Suprapubic skin (tissue), 4 donors: Measurements from ENCODE around the gene CES2. TPM values are rescaled to one million over a fixed set of nuclear protein-coding genes. Genes with fewer than 3 reads are reported as not detected.

Experiments
- DNase-seq, 2 donors: peaks; one replicate each; pipeline ENCODE4 v3.0.0-alpha.2; 2019; ENCODE audit warnings: low spot score in 2 of 2
- H3K27ac ChIP-seq: fragments of 200-600 bp; sonication (generic); one replicate; pipeline ENCODE4 v1.5.1; 2019
- H3K27me3 ChIP-seq: fragments of 200-600 bp; sonication (generic); one replicate; pipeline ENCODE4 v1.5.1; 2019
- H3K36me3 ChIP-seq: fragments of 200-600 bp; sonication (generic); one replicate; pipeline ENCODE4 v1.5.1; 2019
- H3K4me1 ChIP-seq: fragments of 200-600 bp; sonication (generic); one replicate; pipeline ENCODE4 v1.5.1; 2019
- H3K4me3 ChIP-seq: fragments of 200-600 bp; sonication (generic); one replicate; pipeline ENCODE4 v1.5.1; 2019; ENCODE audit warnings: mild to moderate bottlenecking
- H3K9me3 ChIP-seq: fragments of 200-600 bp; sonication (generic); one replicate; pipeline ENCODE4 v1.5.1; 2019
- CTCF ChIP-seq, 2 donors: fragments of 200-600 bp in 1 of 2; fragments of 450-650 bp in 1 of 2; sonication (generic) in 1 of 2; IDR thresholded peaks; one replicate each; pipeline ENCODE4 v1.5.1; 2016 to 2019; ENCODE audit warnings: antibody characterized with exemption in 2 of 2, mild to moderate bottlenecking in 1 of 2, moderate library complexity in 1 of 2
- EP300 ChIP-seq: sonication (generic); formaldehyde crosslinking; IDR thresholded peaks from one replicate; pipeline ENCODE4 v1.6.1; 2017; ENCODE audit warnings: antibody characterized with exemption
- POLR2A ChIP-seq, 2 donors: fragments of 450-650 bp; IDR thresholded peaks; one replicate each; pipeline ENCODE4 v1.6.1; 2017; ENCODE audit warnings: antibody characterized with exemption in 2 of 2, mild to moderate bottlenecking in 2 of 2, moderate library complexity in 2 of 2
- POLR2AphosphoS5 ChIP-seq, 3 donors: sonication (generic); formaldehyde crosslinking; IDR thresholded peaks; one replicate each; pipeline ENCODE4 v1.6.1; 2017; ENCODE audit warnings: antibody characterized with exemption in 3 of 3
- WGBS: methylation state at CpG from one replicate; pipeline ENCODE4 v1.1.5; 2018; 5-methylcytosine and 5-hydroxymethylcytosine counted together
- total RNA-seq, 4 donors: library from RNA; depleted of rRNA; stranded (reverse); fragments of >200 nt; gene quantifications; one replicate each; pipeline ENCODE4 v1.1.0, GENCODE V29; 2016

The CES2 gene
- total RNA-seq, 4 donors from 2014 or later, result 33.6 to 56.0 (median 42.3) TPM

GRCh38 chr16:66961065-66961744 is 25.9 kb downstream of the CES2 start, which contains the start of gene CES3:
TSS of gene CES3 (plus strand) at chr16:66961266. CDS start at chr16:66961308, 42 bp downstream.
- H3K27ac ChIP-seq, result no peak within 1 kb of the TSS
- no peaks in the 10 kb centered on the region for H3K27me3 ChIP-seq
- TF ChIP-seq EP300 (no peak), CTCF (IDR thresholded peaks at IDR 0.05) (peak; percentile 23 to 72)
- no peaks in the 10 kb centered on the region for H3K36me3 ChIP-seq
- H3K9me3 ChIP-seq, result no peaks in the 10 kb centered on the region
- no peak within 1 kb of the TSS for H3K4me3 ChIP-seq
- DNase-seq, result no peak
- WGBS, result 76% methylated on average over 13 of the region's 16 CpGs
- peaks cover 38% of the 10 kb centered on the region for H3K4me1 ChIP-seq

GRCh38 chr16:66961914-66962313 is 26.6 kb downstream of the CES2 start:
- no peaks in the 10 kb centered on the region for H3K36me3 ChIP-seq
- H3K9me3 ChIP-seq, result no peaks in the 10 kb centered on the region
- DNase-seq, result no peak
- TF ChIP-seq POLR2AphosphoS5 (IDR thresholded peaks at IDR 0.05) (no peak), EP300 (no peak), POLR2A (IDR thresholded peaks at IDR 0.05) (no peak), CTCF (IDR thresholded peaks at IDR 0.05) (no peak)
- H3K27ac ChIP-seq, result peak overlapping the region; percentile 19
- no peak overlapping the region for H3K4me3 ChIP-seq
- H3K27me3 ChIP-seq, result no peaks in the 10 kb centered on the region
- 54% methylated on average over 4 of the region's 5 CpGs for WGBS
- peaks cover 38% of the 10 kb centered on the region for H3K4me1 ChIP-seq

GRCh38 chr16:66964049-66964448 is 28.7 kb downstream of the CES2 start:
- WGBS, result 100% methylated on average over 1 of the region's 6 CpGs
- no peak for DNase-seq
- H3K4me1 ChIP-seq, result peaks cover 35% of the 10 kb centered on the region

GRCh38 chr16:66968847-66969246 is 33.5 kb downstream of the CES2 start:
- TF ChIP-seq POLR2AphosphoS5 (IDR thresholded peaks at IDR 0.05) (no peak), EP300 (no peak), CTCF (IDR thresholded peaks at IDR 0.05) (no peak), POLR2A (IDR thresholded peaks at IDR 0.05) (no peak)
- DNase-seq, result no peak
- H3K36me3 ChIP-seq, result no peaks in the 10 kb centered on the region
- no peaks in the 10 kb centered on the region for H3K4me1 ChIP-seq
- no peak overlapping the region for H3K4me3 ChIP-seq
- no peak overlapping the region for H3K27ac ChIP-seq
- H3K9me3 ChIP-seq, result no peaks in the 10 kb centered on the region
- no peaks in the 10 kb centered on the region for H3K27me3 ChIP-seq
- WGBS, result 81% methylated on average over 5 of the region's 5 CpGs

More at GRCh38 chr16:66964049-66964448, 28.7 kb downstream of the CES2 start:
- no peak for TF ChIP-seq POLR2AphosphoS5 (IDR thresholded peaks at IDR 0.05)
- TF ChIP-seq POLR2A (IDR thresholded peaks at IDR 0.05), result no peak
- TF ChIP-seq CTCF (IDR thresholded peaks at IDR 0.05), result no peak
- TF ChIP-seq EP300, result no peak
- Histone ChIP-seq H3K27me3 (no peaks in the 10 kb centered on the region), H3K9me3 (no peaks in the 10 kb centered on the region), H3K27ac (no peak overlapping the region), H3K36me3 (no peaks in the 10 kb centered on the region), H3K4me3 (no peak overlapping the region)

GRCh38 chr16:66970775-66971720 is 35.7 kb downstream of the CES2 start:
- H3K27me3 ChIP-seq, result no peaks in the 10 kb centered on the region
- no peaks in the 10 kb centered on the region for H3K36me3 ChIP-seq
- TF ChIP-seq EP300, result no peak
- no peak for TF ChIP-seq POLR2A (IDR thresholded peaks at IDR 0.05)
- no peak for TF ChIP-seq POLR2AphosphoS5 (IDR thresholded peaks at IDR 0.05)
- no peak for TF ChIP-seq CTCF (IDR thresholded peaks at IDR 0.05)
- H3K4me3 ChIP-seq, result no peak overlapping the region
- DNase-seq, result no peak
- no peaks in the 10 kb centered on the region for H3K4me1 ChIP-seq
- 68% methylated on average over 10 of the region's 10 CpGs for WGBS
- H3K27ac ChIP-seq, result no peak overlapping the region
- H3K9me3 ChIP-seq, result no peaks in the 10 kb centered on the region
